GM19240 (cell line): ENCODE results near the gene CDK4.

Source experiments
- DNase-seq: peaks from one replicate; pipeline ENCODE4 v3.0.0; 2011; ENCODE audit warnings: low spot score; ENCODE audit not compliant: insufficient read length

Gene CDK4

GRCh38 chr12:57739914-57740538, 12.1 kb downstream of the CDK4 start:
- DNase-seq, result no peak

- DNase-seq, result no peak
These were observed 12.7 kb downstream of the CDK4 start for GRCh38 chr12:57739387-57739786.

GRCh38 chr12:57738661-57739237, 13.4 kb downstream of the CDK4 start, which contains the start of gene AGAP2:
Gene AGAP2 (minus strand): TSS chr12:57738742. CDS start chr12:57738246, 496 bp downstream.
- DNase-seq, result no peak

GRCh38 chr12:57737467-57738460, 14.3 kb downstream of the CDK4 start:
- no peak for DNase-seq

GRCh38 chr12:57736741-57737466, 15.2 kb downstream of the CDK4 start:
- DNase-seq, result no peak

GRCh38 chr12:57735952-57736740, 16.0 kb downstream of the CDK4 start:
- no peak for DNase-seq

- no peak for DNase-seq
These were observed 16.8 kb downstream of the CDK4 start for GRCh38 chr12:57735198-57735855.

- DNase-seq, result no peak
These were observed 17.5 kb downstream of the CDK4 start for GRCh38 chr12:57734591-57734990.

- DNase-seq, result no peak
These were observed 18.2 kb downstream of the CDK4 start for GRCh38 chr12:57733928-57734327.

- DNase-seq, result no peak
These were observed 19.1 kb downstream of the CDK4 start for GRCh38 chr12:57732726-57733593.

- no peak for DNase-seq
These were observed 19.8 kb downstream of the CDK4 start for GRCh38 chr12:57732270-57732669.

- no peak for DNase-seq
These were observed 20.6 kb downstream of the CDK4 start for GRCh38 chr12:57731411-57732080.

GRCh38 chr12:57730336-57731067, 21.6 kb downstream of the CDK4 start:
- DNase-seq, result no peak

GRCh38 chr12:57729321-57729844, 22.7 kb downstream of the CDK4 start:
- DNase-seq, result no peak

GRCh38 chr12:57727758-57728395, 24.2 kb downstream of the CDK4 start:
- DNase-seq, result no peak

- no peak for DNase-seq
These were observed 25.0 kb downstream of the CDK4 start for GRCh38 chr12:57726884-57727757.
